ENCODE measurements around the gene CSPG4.
"Not testable (repeated sequence)": the region's sequence is repeated elsewhere in the genome, so short reads cannot be mapped to it uniquely, and the experiment has no call there.

Gene CSPG4

GRCh38 chr15:75706682-75706954 is 6.0 kb downstream of the CSPG4 start:
- H3K36me3 ChIP-seq (ENCODE audit: control insufficient read depth, low read length): no peaks in the 10 kb centered on the region
- no peaks in the 10 kb centered on the region for H3K27me3 ChIP-seq (ENCODE audit: control insufficient read depth, low read length)
- H3K27ac ChIP-seq (ENCODE audit: low read depth, low read length): no peak overlapping the region
- no peaks in the 10 kb centered on the region for H3K9me2 ChIP-seq (replicated peaks; ENCODE audit: control insufficient read depth, low read length)
- H3K79me2 ChIP-seq (ENCODE audit: control insufficient read depth, low read length): no peaks in the 10 kb centered on the region
- H3K4me3 ChIP-seq (ENCODE audit: low read length): no peak overlapping the region
- no peak overlapping the region for H3K4me2 ChIP-seq (ENCODE audit: low read length)
- H3K4me1 ChIP-seq (ENCODE audit: control insufficient read depth, low read length): peaks cover 6% of the 10 kb centered on the region; the same call in 1 of the 2 replicates
- no peaks in the 10 kb centered on the region for H4K20me1 ChIP-seq (ENCODE audit: control insufficient read depth, insufficient read depth, low read depth, low read length)
- no peaks in the 10 kb centered on the region for H3F3A ChIP-seq (ENCODE audit: control insufficient read depth, insufficient read depth)
- TF ChIP-seq, protein P1, sequence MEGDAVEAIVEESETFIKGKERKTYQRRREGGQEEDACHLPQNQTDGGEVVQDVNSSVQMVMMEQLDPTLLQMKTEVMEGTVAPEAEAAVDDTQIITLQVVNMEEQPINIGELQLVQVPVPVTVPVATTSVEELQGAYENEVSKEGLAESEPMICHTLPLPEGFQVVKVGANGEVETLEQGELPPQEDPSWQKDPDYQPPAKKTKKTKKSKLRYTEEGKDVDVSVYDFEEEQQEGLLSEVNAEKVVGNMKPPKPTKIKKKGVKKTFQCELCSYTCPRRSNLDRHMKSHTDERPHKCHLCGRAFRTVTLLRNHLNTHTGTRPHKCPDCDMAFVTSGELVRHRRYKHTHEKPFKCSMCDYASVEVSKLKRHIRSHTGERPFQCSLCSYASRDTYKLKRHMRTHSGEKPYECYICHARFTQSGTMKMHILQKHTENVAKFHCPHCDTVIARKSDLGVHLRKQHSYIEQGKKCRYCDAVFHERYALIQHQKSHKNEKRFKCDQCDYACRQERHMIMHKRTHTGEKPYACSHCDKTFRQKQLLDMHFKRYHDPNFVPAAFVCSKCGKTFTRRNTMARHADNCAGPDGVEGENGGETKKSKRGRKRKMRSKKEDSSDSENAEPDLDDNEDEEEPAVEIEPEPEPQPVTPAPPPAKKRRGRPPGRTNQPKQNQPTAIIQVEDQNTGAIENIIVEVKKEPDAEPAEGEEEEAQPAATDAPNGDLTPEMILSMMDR (IDR thresholded peaks at IDR 0.05; ENCODE audit: low read depth, low read length, poor library complexity, severe bottlenecking): no peak
- no peak for TF ChIP-seq EZH2phosphoT487 (IDR thresholded peaks at IDR 0.05; ENCODE audit: borderline replicate concordance, low read length)
- H3K9me3 ChIP-seq (ENCODE audit: control insufficient read depth, insufficient read depth, low read length): no peaks in the 10 kb centered on the region

DNA sequence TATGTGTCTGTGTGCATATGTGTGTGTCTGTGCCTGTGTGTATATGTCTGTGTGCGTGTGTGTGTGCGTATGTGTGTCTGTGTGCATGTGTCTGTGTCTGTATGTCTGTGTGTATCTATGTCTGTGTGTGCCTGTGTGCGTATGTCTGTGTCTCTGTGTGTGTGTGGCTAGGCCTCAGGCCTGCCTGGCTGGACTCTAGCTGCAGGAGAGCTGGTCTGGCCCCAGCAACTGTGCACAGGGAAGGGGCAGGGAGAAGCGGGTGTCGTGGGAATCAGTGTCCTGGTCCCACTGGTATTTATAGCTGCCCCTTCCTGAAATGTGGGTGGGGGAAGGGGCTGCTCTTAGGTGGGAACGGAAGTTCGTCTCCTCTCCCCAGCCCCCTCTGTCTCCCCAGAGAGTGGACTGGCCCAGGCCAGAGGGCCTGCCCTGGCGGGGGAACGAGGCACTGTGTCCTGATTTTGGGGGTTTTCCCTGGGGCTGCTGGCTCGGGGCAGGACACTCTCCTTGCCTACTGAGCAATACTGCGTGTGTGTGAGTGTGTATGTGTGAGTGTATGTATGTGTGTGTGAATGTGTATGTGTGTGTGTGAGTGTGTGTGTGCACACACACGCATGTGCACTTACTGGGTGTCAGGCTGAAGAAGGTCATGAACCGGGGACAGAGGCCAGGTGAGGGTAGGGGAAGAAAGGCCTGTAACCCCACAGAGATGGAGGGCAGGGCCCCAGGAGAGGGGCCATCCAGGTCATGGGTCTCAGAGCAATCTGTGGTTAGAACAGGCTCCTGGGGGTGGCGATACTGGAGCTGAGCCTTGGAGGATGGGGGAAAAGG is 6.6 kb downstream of the CSPG4 start:
- no peaks in the 10 kb centered on the region for H3K27me3 ChIP-seq (ENCODE audit: control insufficient read depth, low read length)
- H3K36me3 ChIP-seq (ENCODE audit: control insufficient read depth, low read length): no peaks in the 10 kb centered on the region
- no peaks in the 10 kb centered on the region for H3K79me2 ChIP-seq (ENCODE audit: control insufficient read depth, low read length)
- H4K20me1 ChIP-seq (ENCODE audit: control insufficient read depth, insufficient read depth, low read depth, low read length): no peaks in the 10 kb centered on the region
- no peaks in the 10 kb centered on the region for H3F3A ChIP-seq (ENCODE audit: control insufficient read depth, insufficient read depth)
- no peaks in the 10 kb centered on the region for H3K9me2 ChIP-seq (replicated peaks; ENCODE audit: control insufficient read depth, low read length)
- no peak overlapping the region for H3K4me3 ChIP-seq (ENCODE audit: low read length)
- peaks cover 6% of the 10 kb centered on the region; the same call in 1 of the 2 replicates for H3K4me1 ChIP-seq (ENCODE audit: control insufficient read depth, low read length)
- no peak overlapping the region for H3K4me2 ChIP-seq (ENCODE audit: low read length)
- TF ChIP-seq, protein P1 (IDR thresholded peaks at IDR 0.05; ENCODE audit: low read depth, low read length, poor library complexity, severe bottlenecking): no peak
- TF ChIP-seq EZH2phosphoT487 (IDR thresholded peaks at IDR 0.05; ENCODE audit: borderline replicate concordance, low read length): no peak
- H3K27ac ChIP-seq (ENCODE audit: low read depth, low read length): no peak overlapping the region
- H3K9me3 ChIP-seq (ENCODE audit: control insufficient read depth, insufficient read depth, low read length): no peaks in the 10 kb centered on the region

- not testable (repeated sequence) for H4K20me1 ChIP-seq (ENCODE audit: control insufficient read depth, insufficient read depth, low read depth, low read length); H3K9me3 ChIP-seq (ENCODE audit: control insufficient read depth, insufficient read depth, low read length); H3K9me2 ChIP-seq (replicated peaks; ENCODE audit: control insufficient read depth, low read length); H3K27me3 ChIP-seq (ENCODE audit: control insufficient read depth, low read length); H3F3A ChIP-seq (ENCODE audit: control insufficient read depth, insufficient read depth); H3K79me2 ChIP-seq (ENCODE audit: control insufficient read depth, low read length); H3K4me3 ChIP-seq (ENCODE audit: low read length); H3K36me3 ChIP-seq (ENCODE audit: control insufficient read depth, low read length); H3K27ac ChIP-seq (ENCODE audit: low read depth, low read length); H3K4me2 ChIP-seq (ENCODE audit: low read length)
- peaks cover 10% of the 10 kb centered on the region for H3K4me1 ChIP-seq (ENCODE audit: control insufficient read depth, low read length)
Measured at GRCh38 chr15:75705375-75705774, 7.3 kb downstream of the CSPG4 start.

GRCh38 chr15:75704618-75705017 is 8.0 kb downstream of the CSPG4 start:
- Histone ChIP-seq H3K9me2 (replicated peaks; ENCODE audit: control insufficient read depth, low read length) (no peaks in the 10 kb centered on the region), H3K9me3 (ENCODE audit: control insufficient read depth, insufficient read depth, low read length) (no peaks in the 10 kb centered on the region), H3K4me3 (ENCODE audit: low read length) (no peak overlapping the region), H3K4me1 (ENCODE audit: control insufficient read depth, low read length) (peaks cover 17% of the 10 kb centered on the region), H3F3A (ENCODE audit: control insufficient read depth, insufficient read depth) (no peaks in the 10 kb centered on the region), H3K36me3 (ENCODE audit: control insufficient read depth, low read length) (no peaks in the 10 kb centered on the region), H4K20me1 (ENCODE audit: control insufficient read depth, insufficient read depth, low read depth, low read length) (no peaks in the 10 kb centered on the region), H3K79me2 (ENCODE audit: control insufficient read depth, low read length) (no peaks in the 10 kb centered on the region), H3K27me3 (ENCODE audit: control insufficient read depth, low read length) (no peaks in the 10 kb centered on the region), H3K4me2 (ENCODE audit: low read length) (no peak overlapping the region), H3K27ac (ENCODE audit: low read depth, low read length) (no peak overlapping the region)
- no peak for TF ChIP-seq EZH2phosphoT487 (IDR thresholded peaks at IDR 0.05; ENCODE audit: borderline replicate concordance, low read length)
- TF ChIP-seq, protein P1 (IDR thresholded peaks at IDR 0.05; ENCODE audit: low read depth, low read length, poor library complexity, severe bottlenecking): no peak
